Endothelial cell of umbilical vein (primary cell): ENCODE data around the gene SGSM1. TPM values are rescaled to one million over a fixed set of nuclear protein-coding genes. Genes with fewer than 3 reads are reported as not detected.

ENCODE experiments used
- BruUV-seq: library from RNA; stranded (reverse); fragments of 400-500 nt; replicated peaks from 2 replicates; lab custom pipeline; 2021; lab: Mats Ljungman, UMichigan
- CTCF ChIA-PET: fragments of 300-600, 350-600 bp; sonication (Branson Sonifier 250); formaldehyde crosslinking; loops from one replicate; lab custom pipeline; 2021; ENCODE audit warnings: antibody characterized with exemption, inconsistent platforms; lab: Charles Lee
- POLR2A ChIA-PET: fragments of 300-600, 350-600 bp; sonication (Branson Sonifier 250); formaldehyde crosslinking; loops from one replicate; lab custom pipeline; 2021; ENCODE audit warnings: antibody characterized with exemption, inconsistent platforms; lab: Charles Lee
- DNase-seq: peaks from one replicate; pipeline ENCODE4 v3.0.0-alpha.2; 2011; ENCODE audit warnings: low read depth, low spot score
- FAIRE-seq: peaks from 2 replicates; lab custom pipeline; 2011; peaks lifted over from hg19 to GRCh38; lab: Jason Lieb, UNC
- H2AFZ ChIP-seq: 2 replicates; pipeline ENCODE4 v1.6.0; 2012; ENCODE audit warnings: low read depth, low read length, control low read depth, inconsistent platforms
- H3K27ac ChIP-seq: 2 replicates; pipeline ENCODE4 v1.5.1; 2011; ENCODE audit warnings: low read depth, mild to moderate bottlenecking, control low read depth, low read length, moderate library complexity; ENCODE audit not compliant: insufficient read depth
- H3K27me3 ChIP-seq, 2 experiments: 2 replicates each; pipeline versions ENCODE4 v1.6.0 to v1.6.1; 2011; ENCODE audit warnings: low read length in 2 of 2, mixed read lengths in 1 of 2; ENCODE audit not compliant: control insufficient read depth in 2 of 2, insufficient read depth in 2 of 2
- H3K36me3 ChIP-seq, 2 experiments: 2 replicates in 1 of 2; 3 replicates in 1 of 2; pipeline ENCODE4 v1.5.1; 2011; ENCODE audit warnings: low read length in 2 of 2, mild to moderate bottlenecking in 1 of 2, moderate library complexity in 1 of 2; ENCODE audit not compliant: control insufficient read depth in 2 of 2, insufficient read depth in 2 of 2; ENCODE audit errors: extremely low read depth in 1 of 2
- H3K4me1 ChIP-seq: 3 replicates; pipeline ENCODE4 v1.5.1; 2011; ENCODE audit warnings: mild to moderate bottlenecking, low read length; ENCODE audit not compliant: control insufficient read depth, insufficient read depth; ENCODE audit errors: extremely low read depth
- H3K4me2 ChIP-seq: 2 replicates; pipeline ENCODE4 v1.6.1; 2011; ENCODE audit warnings: low read length, control low read depth, mixed read lengths; ENCODE audit not compliant: insufficient read depth
- H3K4me3 ChIP-seq, 3 experiments: fragments of 200-600 bp in 1 of 3; sonication (generic), shearing (Covaris generic) in 1 of 3; replicated peaks in 1 of 3; 2 replicates each; pipeline ENCODE4 v1.5.1; 2011 to 2016; ENCODE audit warnings: control low read depth in 3 of 3, low read length in 3 of 3, mild to moderate bottlenecking in 2 of 3, inconsistent platforms in 1 of 3, low read depth in 1 of 3, moderate library complexity in 1 of 3; ENCODE audit not compliant: insufficient read depth in 1 of 3
- H3K79me2 ChIP-seq: 2 replicates; pipeline ENCODE4 v1.6.0; 2012; ENCODE audit warnings: low read length, inconsistent platforms; ENCODE audit not compliant: control insufficient read depth, insufficient read depth
- H3K9ac ChIP-seq: replicated peaks from 2 replicates; pipeline ENCODE3; 2011; ENCODE audit warnings: low read length, control low read depth; ENCODE audit not compliant: insufficient read depth; ENCODE audit errors: extremely low read depth
- H3K9me1 ChIP-seq: replicated peaks from 3 replicates; pipeline ENCODE4 v1.6.0; 2011; ENCODE audit warnings: mild to moderate bottlenecking, low read length; ENCODE audit not compliant: control insufficient read depth, insufficient read depth; ENCODE audit errors: extremely low read depth
- H3K9me3 ChIP-seq: replicated peaks from 2 replicates; pipeline ENCODE4 v1.5.1; 2012; ENCODE audit warnings: low read length, inconsistent platforms; ENCODE audit not compliant: control insufficient read depth, insufficient read depth
- H4K20me1 ChIP-seq: replicated peaks from 2 replicates; pipeline ENCODE3; 2011; ENCODE audit warnings: mild to moderate bottlenecking, low read length; ENCODE audit not compliant: control insufficient read depth, insufficient read depth; ENCODE audit errors: extremely low read depth
- CTCF ChIP-seq, 2 donors: IDR thresholded peaks; 1 replicate in 1 of 2; 2 replicates in 1 of 2; pipeline ENCODE4 v1.5.1; 2011; ENCODE audit warnings: low read length in 2 of 2, mild to moderate bottlenecking in 2 of 2, moderate library complexity in 2 of 2, control low read depth in 1 of 2, inconsistent platforms in 1 of 2, low read depth in 1 of 2; ENCODE audit not compliant: insufficient read depth in 1 of 2; ENCODE audit errors: extremely low read depth in 1 of 2
- EZH2 ChIP-seq: IDR thresholded peaks from 2 replicates; pipeline ENCODE4 v1.6.1; 2012; ENCODE audit warnings: borderline replicate concordance, low read depth, mild to moderate bottlenecking, moderate library complexity, low read length, inconsistent platforms; ENCODE audit not compliant: severe bottlenecking
- FOS ChIP-seq: IDR thresholded peaks from 2 replicates; pipeline ENCODE4 v1.6.1; 2011; ENCODE audit warnings: mild to moderate bottlenecking, low read length, moderate library complexity, borderline replicate concordance; ENCODE audit not compliant: insufficient read depth
- GATA2 ChIP-seq: IDR thresholded peaks from 2 replicates; pipeline ENCODE4 v1.7.0; 2011; ENCODE audit warnings: low read depth, mild to moderate bottlenecking, moderate library complexity, mixed read lengths, low read length; ENCODE audit not compliant: insufficient read length, insufficient read depth
- JUN ChIP-seq: IDR thresholded peaks from 2 replicates; pipeline ENCODE4 v1.6.1; 2011; ENCODE audit warnings: borderline replicate concordance, low read depth; ENCODE audit not compliant: insufficient read length, insufficient read depth
- MAX ChIP-seq: IDR thresholded peaks from 2 replicates; pipeline ENCODE4 v1.6.1; 2011; ENCODE audit not compliant: insufficient read depth, insufficient read length
- MYC ChIP-seq: IDR thresholded peaks from one replicate; pipeline ENCODE4 v1.6.1; 2011; ENCODE audit warnings: mild to moderate bottlenecking, low read depth, low read length
- POLR2A ChIP-seq: IDR thresholded peaks from 2 replicates; pipeline ENCODE4 v1.6.1; 2012; ENCODE audit warnings: low read depth, mild to moderate bottlenecking, control low read depth, low read length
- POLR2AphosphoS5 ChIP-seq: IDR thresholded peaks from 2 replicates; pipeline ENCODE4 v1.6.1; 2012; ENCODE audit warnings: low read depth, mild to moderate bottlenecking, control low read depth, low read length, moderate library complexity; ENCODE audit not compliant: insufficient read depth
- dilution Hi-C: fragments of 300-500 bp; cut with MboI; formaldehyde crosslinking; loops from one replicate; pipeline ENCODE4 v1.15.0; 2019; ENCODE audit warnings: low sequenced_read_pairs; ENCODE audit not compliant: extremely low pct_ligation_motif_present
- intact Hi-C: fragments of 100-400 bp; cut with micrococcal nuclease; formaldehyde crosslinking; loops from one replicate; pipeline ENCODE4 v1.10.0; 2022
- polyA plus RNA-seq, 4 experiments: library from polyadenylated mRNA; depleted of rRNA in 3 of 4; stranded (reverse) in 3 of 4; unstranded in 1 of 4; fragments of >200 nt; gene quantifications; 2 replicates each; pipeline versions ENCODE4 v1.2.1 to v1.2.3, GENCODE V29; 2011 to 2012; ENCODE audit warnings: missing spikeins in 1 of 4
- total RNA-seq: library from RNA; stranded (reverse); gene quantifications from 2 replicates; pipeline ENCODE4 v1.2.3, GENCODE V29; 2021

SGSM1 gene
- total and polyA plus RNA-seq, 2 donors (not counting 3 experiments of a cell fraction or from before 2014, with no cell fraction given) = 0.10 to 1.1 TPM

GRCh38 chr22:24847490-24847889 is 41.5 kb downstream of the SGSM1 start:
- H3K9ac ChIP-seq = no peak overlapping the region
- intact Hi-C loops (no loop called here), dilution Hi-C loops (no loop called here)
- H3K4me2 ChIP-seq = no peak overlapping the region
- no peaks in the 10 kb centered on the region for H4K20me1 ChIP-seq
- POLR2A ChIA-PET = no interaction called here
- H3K79me2 ChIP-seq = no peaks in the 10 kb centered on the region
- no peak overlapping the region for H2AFZ ChIP-seq
- no peak overlapping the region for H3K27ac ChIP-seq
- CTCF ChIA-PET = interaction anchor here (0.5 to 2.4 kb wide), 2 partner anchors 15 to 44 kb away, joined by 3 to 9 read pairs; no protein-coding TSS in a partner anchor
- no peaks in the 10 kb centered on the region for H3K4me1 ChIP-seq
- TF ChIP-seq CTCF (IDR thresholded peaks at IDR 0.05; ENCODE audit: extremely low read depth in 1 of 2, insufficient read depth in 1 of 2, low read depth in 1 of 2, low read length in 2 of 2) (no peak), MYC (no peak), EZH2 (no peak), JUN (no peak), MAX (no peak), FOS (no peak), POLR2A (no peak), GATA2 (no peak), POLR2AphosphoS5 (no peak)
- H3K27me3 ChIP-seq = no peaks in the 10 kb centered on the region
- no peak overlapping the region for H3K4me3 ChIP-seq
- H3K9me3 ChIP-seq = no peaks in the 10 kb centered on the region
- DNase-seq (no peak), FAIRE-seq (no peak)
- no TSS peak for BruUV-seq
- H3K9me1 ChIP-seq = no peaks in the 10 kb centered on the region
- H3K36me3 ChIP-seq = no peaks in the 10 kb centered on the region
